ENCODE measurements around the gene RAB17.

RAB17 gene

DNA sequence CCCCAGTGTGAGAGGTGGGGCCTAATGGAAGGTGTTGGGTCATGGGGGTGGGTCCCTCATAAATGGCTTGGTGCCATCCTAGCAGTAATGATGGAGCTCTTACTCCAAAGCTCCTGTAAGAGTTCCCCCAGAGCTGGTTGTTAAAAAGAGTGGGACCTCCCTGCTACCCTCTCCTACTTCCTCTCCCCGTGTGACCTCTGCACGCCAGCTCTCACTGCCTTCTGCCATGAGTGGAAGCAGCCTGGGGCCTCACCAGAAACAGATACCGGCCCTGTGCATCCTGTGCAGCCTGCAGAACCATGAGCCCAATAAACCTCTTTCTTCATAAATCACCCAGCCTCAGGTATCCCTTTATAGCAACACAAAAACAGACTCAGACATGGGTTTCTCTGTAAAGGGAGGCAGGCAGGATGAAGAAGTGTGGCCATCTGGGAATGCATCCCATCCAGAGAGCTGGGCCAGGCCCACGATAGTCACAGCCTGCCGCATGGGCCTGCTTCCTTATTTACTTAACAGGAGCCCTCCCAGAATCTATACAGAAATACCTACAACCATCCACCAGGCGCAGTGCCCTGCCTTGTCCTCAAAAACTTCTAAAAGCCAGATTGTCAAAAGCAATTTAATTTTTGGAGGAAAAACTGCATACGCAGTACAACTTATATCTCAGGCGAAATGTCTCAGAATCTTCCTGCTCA is 16.7 kb downstream of the RAB17 start:
- no peaks in the 10 kb centered on the region for H3K36me3 ChIP-seq (replicated peaks; ENCODE audit: insufficient read depth, low read length)
- H3F3A ChIP-seq (ENCODE audit: insufficient read depth, low read length): no peaks in the 10 kb centered on the region
- H4K20me1 ChIP-seq (ENCODE audit: insufficient read depth, low read length): no peaks in the 10 kb centered on the region
- H3K27ac ChIP-seq (ENCODE audit: low read length): no peak overlapping the region
- no peak for TF ChIP-seq EZH2 (optimal IDR thresholded peaks at IDR 0.05; ENCODE audit: low read depth, low read length)
- no peak for TF ChIP-seq CTCF (IDR thresholded peaks at IDR 0.05; ENCODE audit: low read length)
- TF ChIP-seq EZH2phosphoT487 (IDR thresholded peaks at IDR 0.05; ENCODE audit: low read length): no peak
- H3K9ac ChIP-seq (ENCODE audit: low read length): no peak overlapping the region
- no peaks in the 10 kb centered on the region for H3K9me3 ChIP-seq (replicated peaks; ENCODE audit: insufficient read depth, low read length)
- H3K4me2 ChIP-seq (ENCODE audit: low read depth, low read length): no peak overlapping the region
- peaks cover 7% of the 10 kb centered on the region for H3K4me1 ChIP-seq (ENCODE audit: low read length)
- no peaks in the 10 kb centered on the region for H3K79me2 ChIP-seq (ENCODE audit: low read length)
- H3K4me3 ChIP-seq (ENCODE audit: low read length): no peak overlapping the region
- no peaks in the 10 kb centered on the region for H3K9me2 ChIP-seq (replicated peaks; ENCODE audit: insufficient read depth, low read length)
- no peak overlapping the region for H2AFZ ChIP-seq (ENCODE audit: low read length)
- no peaks in the 10 kb centered on the region for H3K27me3 ChIP-seq (replicated peaks; ENCODE audit: insufficient read depth, low read length)
- no peak for DNase-seq

GRCh38 chr2:237572742-237573101 is 17.8 kb downstream of the RAB17 start:
- Histone ChIP-seq H3K4me2 (ENCODE audit: low read depth, low read length) (no peak overlapping the region), H3K4me1 (ENCODE audit: low read length) (peaks cover 7% of the 10 kb centered on the region), H3K4me3 (ENCODE audit: low read length) (no peak overlapping the region), H2AFZ (ENCODE audit: low read length) (peak overlapping the region; percentile 46), H3K79me2 (ENCODE audit: low read length) (no peaks in the 10 kb centered on the region), H3K27me3 (replicated peaks; ENCODE audit: insufficient read depth, low read length) (no peaks in the 10 kb centered on the region), H3K9ac (ENCODE audit: low read length) (no peak overlapping the region), H4K20me1 (ENCODE audit: insufficient read depth, low read length) (no peaks in the 10 kb centered on the region), H3K36me3 (replicated peaks; ENCODE audit: insufficient read depth, low read length) (no peaks in the 10 kb centered on the region), H3K9me3 (replicated peaks; ENCODE audit: insufficient read depth, low read length) (no peaks in the 10 kb centered on the region), H3K27ac (ENCODE audit: low read length) (no peak overlapping the region), H3F3A (ENCODE audit: insufficient read depth, low read length) (no peaks in the 10 kb centered on the region), H3K9me2 (replicated peaks; ENCODE audit: insufficient read depth, low read length) (no peaks in the 10 kb centered on the region)
- DNase-seq: no peak
- no peak for TF ChIP-seq CTCF (IDR thresholded peaks at IDR 0.05; ENCODE audit: low read length)
- no peak for TF ChIP-seq EZH2 (optimal IDR thresholded peaks at IDR 0.05; ENCODE audit: low read depth, low read length)

GRCh38 chr2:237572021-237572741 is 18.4 kb downstream of the RAB17 start:
- H3K27me3 ChIP-seq (replicated peaks; ENCODE audit: insufficient read depth, low read length): no peaks in the 10 kb centered on the region
- no peaks in the 10 kb centered on the region for H3K79me2 ChIP-seq (ENCODE audit: low read length)
- peak; percentile 88 for DNase-seq
- H4K20me1 ChIP-seq (ENCODE audit: insufficient read depth, low read length): no peaks in the 10 kb centered on the region
- peak overlapping the region; percentile 46 for H2AFZ ChIP-seq (ENCODE audit: low read length)
- 0 out of 2 replicates have a peak overlapping the region, but pooled peaks have one; percentile 8 for H3K9ac ChIP-seq (ENCODE audit: low read length)
- H3K4me1 ChIP-seq (ENCODE audit: low read length): peaks cover 7% of the 10 kb centered on the region
- no peak overlapping the region for H3K27ac ChIP-seq (ENCODE audit: low read length)
- H3K9me2 ChIP-seq (replicated peaks; ENCODE audit: insufficient read depth, low read length): no peaks in the 10 kb centered on the region
- no peak overlapping the region for H3K4me3 ChIP-seq (ENCODE audit: low read length)
- H3K36me3 ChIP-seq (replicated peaks; ENCODE audit: insufficient read depth, low read length): no peaks in the 10 kb centered on the region
- no peaks in the 10 kb centered on the region for H3K9me3 ChIP-seq (replicated peaks; ENCODE audit: insufficient read depth, low read length)
- no peaks in the 10 kb centered on the region for H3F3A ChIP-seq (ENCODE audit: insufficient read depth, low read length)
- peak overlapping the region; percentile 47; the same call in 1 of the 2 replicates for H3K4me2 ChIP-seq (ENCODE audit: low read depth, low read length)
- TF ChIP-seq EZH2 (optimal IDR thresholded peaks at IDR 0.05; ENCODE audit: low read depth, low read length) (no peak), CTCF (IDR thresholded peaks at IDR 0.05; ENCODE audit: low read length) (peak; percentile 90)
